GM12878 (cell line): ENCODE results near the gene MAP3K4. TPM values are rescaled to one million over a fixed set of nuclear protein-coding genes. Genes with fewer than 3 reads are reported as not detected.

ENCODE experiments used
- ATAC-seq: fragments of 200-7000 bp; cut with Tn5 transposase; 3 replicates; pipeline ENCODE4 v1.9.1; 2020; ENCODE audit warnings: mild to moderate bottlenecking, moderate library complexity
- BruUV-seq: library from RNA; stranded (reverse); fragments of 400-500 nt; replicated peaks from 2 replicates; lab custom pipeline; 2021; lab: Mats Ljungman, UMichigan
- CTCF ChIA-PET: fragments of 300-600 bp; sonication (Branson Sonifier 250); formaldehyde crosslinking; extraction: SDS; loops from one replicate; lab custom pipeline; 2021; ENCODE audit warnings: inconsistent platforms; lab: Yijun Ruan, JAX
- POLR2A ChIA-PET: fragments of 350-600 bp; formaldehyde crosslinking; extraction: SDS; loops from one replicate; lab custom pipeline; 2021; ENCODE audit warnings: inconsistent platforms; lab: Charles Lee
- RAD21 ChIA-PET: fragments of 300-600 bp; sonication (Branson Sonifier 250); formaldehyde crosslinking; loops from one replicate; lab custom pipeline; 2023; ENCODE audit warnings: antibody characterized with exemption; ENCODE audit not compliant: unreplicated experiment; lab: Charles Lee
- SMC1A ChIA-PET: fragments of 300-600 bp; sonication (Branson Sonifier 250); formaldehyde crosslinking; loops from one replicate; lab custom pipeline; 2023; ENCODE audit not compliant: unreplicated experiment, uncharacterized antibody; lab: Charles Lee
- DNase-seq: peaks from one replicate; pipeline ENCODE4 v3.0.0-alpha.2; 2011; ENCODE audit warnings: low read depth, low spot score
- FAIRE-seq: peaks from 3 replicates; lab custom pipeline; 2011; peaks lifted over from hg19 to GRCh38; lab: Jason Lieb, UNC
- H2AFZ ChIP-seq: 2 replicates; pipeline ENCODE4 v1.6.0; 2011; ENCODE audit warnings: low read depth, low read length, control low read depth; ENCODE audit not compliant: control insufficient read depth
- H3K27ac ChIP-seq: 2 replicates; pipeline ENCODE4 v1.5.1; 2011; ENCODE audit warnings: control low read depth; ENCODE audit not compliant: control insufficient read depth, insufficient read depth
- H3K27me3 ChIP-seq, 2 experiments: replicated peaks in 1 of 2; 2 replicates each; pipeline versions ENCODE4 v1.6.0 to v1.6.1; 2011; ENCODE audit warnings: low read length in 1 of 2; ENCODE audit not compliant: control insufficient read depth in 2 of 2, insufficient read depth in 2 of 2
- H3K36me3 ChIP-seq, 2 experiments: 2 replicates each; pipeline ENCODE4 v1.5.1; 2011; ENCODE audit warnings: low read length in 1 of 2; ENCODE audit not compliant: control insufficient read depth in 2 of 2, insufficient read depth in 2 of 2
- H3K4me1 ChIP-seq: 2 replicates; pipeline ENCODE4 v1.6.1; 2011; ENCODE audit warnings: mild to moderate bottlenecking, low read length, moderate library complexity, mixed read lengths; ENCODE audit not compliant: control insufficient read depth, insufficient read depth
- H3K4me2 ChIP-seq: 2 replicates; pipeline ENCODE4 v1.6.0; 2011; ENCODE audit warnings: control low read depth; ENCODE audit not compliant: control insufficient read depth, insufficient read depth
- H3K4me3 ChIP-seq: fragments of 200-600 bp; sonication (generic); 2 replicates; pipeline ENCODE4 v1.5.1; 2016
- H3K79me2 ChIP-seq: 2 replicates; pipeline ENCODE4 v1.6.0; 2011; ENCODE audit warnings: low read length; ENCODE audit not compliant: control insufficient read depth, insufficient read depth
- H3K9ac ChIP-seq: 2 replicates; pipeline ENCODE4 v1.8.0; 2011; ENCODE audit warnings: low read length, control low read depth, mixed read lengths; ENCODE audit not compliant: control insufficient read depth, insufficient read depth
- H3K9me3 ChIP-seq: replicated peaks from 3 replicates; pipeline ENCODE4 v1.5.1; 2011; ENCODE audit warnings: mild to moderate bottlenecking, low read length; ENCODE audit not compliant: control insufficient read depth, insufficient read depth
- H4K20me1 ChIP-seq: 2 replicates; pipeline ENCODE4 v1.6.0; 2011; ENCODE audit not compliant: control insufficient read depth, insufficient read depth
- EGR1 ChIP-seq, 2 experiments: IDR thresholded peaks; 1 replicate in 1 of 2; 2 replicates in 1 of 2; pipeline ENCODE4 v1.6.1; 2011 to 2012; ENCODE audit warnings: low read depth in 2 of 2, low read length in 2 of 2, borderline replicate concordance in 1 of 2, mild to moderate bottlenecking in 1 of 2, moderate library complexity in 1 of 2
- FOS ChIP-seq: IDR thresholded peaks from 3 replicates; pipeline ENCODE4 v1.6.1; 2011; ENCODE audit warnings: borderline replicate concordance; ENCODE audit not compliant: insufficient read length; ENCODE audit errors: extremely low read depth
- HCFC1 ChIP-seq: fragments of 150-350 bp; IDR thresholded peaks from 2 replicates; pipeline ENCODE4 v1.6.1; 2014; ENCODE audit warnings: low read length
- POLR2A ChIP-seq: IDR thresholded peaks from 2 replicates; pipeline ENCODE4 v1.6.1; 2011; ENCODE audit warnings: low read depth, mild to moderate bottlenecking, low read length
- RAD21 ChIP-seq: IDR thresholded peaks from 2 replicates; pipeline ENCODE4 v1.6.1; 2011; ENCODE audit warnings: mild to moderate bottlenecking, low read depth, low read length, moderate library complexity; ENCODE audit not compliant: insufficient read depth
- WGBS: methylation state at CpG from one replicate; pipeline ENCODE4 v1.1.6; 2016; ENCODE audit warnings: low lambda C conversion rate; ENCODE audit not compliant: insufficient replicate concordance, insufficient coverage; ENCODE audit errors: missing lambda C conversion rate; 5-methylcytosine and 5-hydroxymethylcytosine counted together
- in situ Hi-C: fragments of 300-500 bp; cut with MboI; formaldehyde crosslinking; loops from 9 replicates; pipeline ENCODE4 v1.14.3; 2018; ENCODE audit warnings: mixed read lengths
- intact Hi-C: fragments of 100-400 bp; cut with micrococcal nuclease; formaldehyde crosslinking; loops from one replicate; pipeline ENCODE4 v1.14.2; 2022; ENCODE audit not compliant: unreplicated experiment
- polyA plus RNA-seq, 11 experiments: library from polyadenylated mRNA; depleted of rRNA in 4 of 11; unstranded in 6 of 11; stranded (reverse) in 5 of 11; fragments of >200 nt; fragmentation: Nextera tagmentation in 4 of 11; fragmentation: Illumina TruSeq in 1 of 11; extraction: Ambion mirVana in 4 of 11; extraction: Trizol in 1 of 11; gene quantifications; 1 replicate in 1 of 11; 2 replicates in 10 of 11; pipeline versions ENCODE4 v1.2.1 to v1.2.3, GENCODE V29; 2011 to 2016; ENCODE audit warnings: inconsistent platforms in 2 of 11, missing spikeins in 2 of 11, low read depth in 1 of 11
- total RNA-seq, 4 experiments: library from RNA; depleted of rRNA in 3 of 4; stranded (reverse); fragments of >200 nt in 3 of 4; fragmentation: Illumina TruSeq in 1 of 4; extraction: Trizol in 1 of 4; gene quantifications; 2 replicates each; pipeline versions ENCODE4 v1.2.1 to v1.2.3, GENCODE V29; 2013 to 2021
- TF ChIP-seq, protein P1 (sequence below): fragments of 450-650 bp; conservative IDR thresholded peaks from 2 replicates; pipeline ENCODE4 v1.6.1; 2017; ENCODE audit warnings: mild to moderate bottlenecking, moderate library complexity
- TF ChIP-seq, protein P2 (sequence below): fragments of 450-650 bp; IDR thresholded peaks from 2 replicates; pipeline ENCODE4 v1.6.1; 2016; ENCODE audit warnings: mild to moderate bottlenecking

Gene MAP3K4
- total and polyA plus RNA-seq, 10 of the 15 experiments (the other 5 are each of a cell fraction or from before 2014, with no cell fraction given) = 14.0 to 44.5 (median 23.1) TPM

DNA sequence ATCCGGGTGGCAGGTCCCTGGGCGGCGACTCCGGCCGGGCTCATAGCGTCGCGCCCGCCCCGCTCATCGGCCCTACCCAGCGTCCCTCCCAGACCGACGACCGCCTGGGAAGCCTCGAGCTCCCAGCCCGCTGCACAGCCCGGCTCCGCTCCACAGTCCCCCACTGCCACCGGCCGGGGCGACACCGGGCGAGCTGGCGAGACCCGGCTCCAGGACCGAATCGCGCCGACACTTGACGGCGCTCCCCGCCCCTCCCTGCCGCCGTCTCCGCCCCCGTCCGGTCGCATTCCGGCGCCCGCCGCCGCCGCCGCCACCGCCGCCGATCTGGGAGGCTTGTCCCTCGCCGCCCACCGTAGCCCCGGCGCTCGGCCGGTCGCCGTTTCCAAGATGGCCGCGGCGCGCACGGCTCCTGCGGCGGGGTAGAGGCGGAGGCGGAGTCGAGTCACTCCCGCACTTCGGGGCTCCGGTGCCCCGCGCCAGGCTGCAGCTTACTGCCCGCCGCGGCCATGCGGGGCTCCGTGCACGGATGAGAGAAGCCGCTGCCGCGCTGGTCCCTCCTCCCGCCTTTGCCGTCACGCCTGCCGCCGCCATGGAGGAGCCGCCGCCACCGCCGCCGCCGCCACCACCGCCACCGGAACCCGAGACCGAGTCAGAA lies at the start of gene MAP3K4 (continued):
- TF ChIP-seq, protein P1, sequence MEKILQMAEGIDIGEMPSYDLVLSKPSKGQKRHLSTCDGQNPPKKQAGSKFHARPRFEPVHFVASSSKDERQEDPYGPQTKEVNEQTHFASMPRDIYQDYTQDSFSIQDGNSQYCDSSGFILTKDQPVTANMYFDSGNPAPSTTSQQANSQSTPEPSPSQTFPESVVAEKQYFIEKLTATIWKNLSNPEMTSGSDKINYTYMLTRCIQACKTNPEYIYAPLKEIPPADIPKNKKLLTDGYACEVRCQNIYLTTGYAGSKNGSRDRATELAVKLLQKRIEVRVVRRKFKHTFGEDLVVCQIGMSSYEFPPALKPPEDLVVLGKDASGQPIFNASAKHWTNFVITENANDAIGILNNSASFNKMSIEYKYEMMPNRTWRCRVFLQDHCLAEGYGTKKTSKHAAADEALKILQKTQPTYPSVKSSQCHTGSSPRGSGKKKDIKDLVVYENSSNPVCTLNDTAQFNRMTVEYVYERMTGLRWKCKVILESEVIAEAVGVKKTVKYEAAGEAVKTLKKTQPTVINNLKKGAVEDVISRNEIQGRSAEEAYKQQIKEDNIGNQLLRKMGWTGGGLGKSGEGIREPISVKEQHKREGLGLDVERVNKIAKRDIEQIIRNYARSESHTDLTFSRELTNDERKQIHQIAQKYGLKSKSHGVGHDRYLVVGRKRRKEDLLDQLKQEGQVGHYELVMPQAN = peak; percentile 43; the same call in 1 of the 2 replicates
- TF ChIP-seq HCFC1 = peak; percentile 41; the same call in 1 of the 2 replicates
- peak in 1 of 2 experiments; percentile 59; a peak in 1 of 3 replicates for TF ChIP-seq EGR1 (IDR thresholded peaks at IDR 0.05; ENCODE audit: borderline replicate concordance in 1 of 2, low read depth in 2 of 2, low read length in 2 of 2)
- TF ChIP-seq POLR2A = peak; percentile 81
- TF ChIP-seq, all 136 proteins: peak for 23

DNA sequence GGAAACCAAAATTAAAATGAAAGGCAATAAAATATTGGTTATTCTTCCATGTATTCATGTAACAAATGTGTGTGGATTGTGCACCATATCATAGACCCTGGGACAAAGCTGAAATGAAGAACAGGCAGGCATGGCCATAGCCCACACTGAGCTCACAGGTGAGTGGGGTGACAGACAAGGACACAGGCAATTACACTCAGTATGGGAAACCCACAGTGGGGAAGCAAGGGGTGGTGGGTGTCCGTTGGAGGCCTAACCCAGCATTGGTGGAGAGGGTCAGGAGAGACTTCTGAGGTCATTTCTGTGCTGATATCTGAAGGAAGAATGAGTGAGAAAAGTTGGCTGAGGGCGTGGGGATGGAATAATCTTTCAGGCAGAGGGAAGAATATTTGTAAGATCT lies 47.6 kb upstream of the MAP3K4 start:
- Histone ChIP-seq H3K36me3 (no peaks in the 10 kb centered on the region), H2AFZ (no peak overlapping the region), H3K9me3 (no peaks in the 10 kb centered on the region), H3K27me3 (no peaks in the 10 kb centered on the region), H3K9ac (no peak overlapping the region), H3K4me1 (no peaks in the 10 kb centered on the region), H3K4me3 (no peak overlapping the region), H3K4me2 (no peak overlapping the region), H4K20me1 (no peaks in the 10 kb centered on the region), H3K79me2 (no peaks in the 10 kb centered on the region), H3K27ac (no peak overlapping the region)
- POLR2A ChIA-PET = no interaction called here
- DNase-seq (no peak), ATAC-seq (no peak), FAIRE-seq (no peak)
- intact Hi-C loops = no loop called here
- in situ Hi-C loops = no loop called here
- no TSS peak for BruUV-seq
- 4% methylated on average over 2 of the region's 2 CpGs for WGBS
- CTCF ChIA-PET = interaction anchor here (0.9 kb wide), 1 partner anchor 13 kb away, joined by 3 read pairs; no protein-coding TSS in a partner anchor
- RAD21 ChIA-PET = no interaction called here
- TF ChIP-seq FOS (no peak), RAD21 (no peak)
- TF ChIP-seq, protein P2, sequence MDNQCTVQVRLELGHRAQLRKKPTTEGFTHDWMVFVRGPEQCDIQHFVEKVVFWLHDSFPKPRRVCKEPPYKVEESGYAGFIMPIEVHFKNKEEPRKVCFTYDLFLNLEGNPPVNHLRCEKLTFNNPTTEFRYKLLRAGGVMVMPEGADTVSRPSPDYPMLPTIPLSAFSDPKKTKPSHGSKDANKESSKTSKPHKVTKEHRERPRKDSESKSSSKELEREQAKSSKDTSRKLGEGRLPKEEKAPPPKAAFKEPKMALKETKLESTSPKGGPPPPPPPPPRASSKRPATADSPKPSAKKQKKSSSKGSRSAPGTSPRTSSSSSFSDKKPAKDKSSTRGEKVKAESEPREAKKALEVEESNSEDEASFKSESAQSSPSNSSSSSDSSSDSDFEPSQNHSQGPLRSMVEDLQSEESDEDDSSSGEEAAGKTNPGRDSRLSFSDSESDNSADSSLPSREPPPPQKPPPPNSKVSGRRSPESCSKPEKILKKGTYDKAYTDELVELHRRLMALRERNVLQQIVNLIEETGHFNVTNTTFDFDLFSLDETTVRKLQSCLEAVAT = no peak
- SMC1A ChIA-PET = interaction anchor here (0.6 kb wide), 1 partner anchor 614 kb away, joined by 3 read pairs; no protein-coding TSS in a partner anchor
